ENCODE results near the gene ADAMTS6.
A peak's percentile ranks its signal among the peaks of the same experiment; 100 is the strongest.

The ADAMTS6 gene

GRCh38 chr5:65338606-65339151, 143.0 kb downstream of the ADAMTS6 start:
- H3K27ac Mint-ChIP-seq: no peak overlapping the region
- H3K4me3 Mint-ChIP-seq: no peak overlapping the region
- TF ChIP-seq, protein P1, sequence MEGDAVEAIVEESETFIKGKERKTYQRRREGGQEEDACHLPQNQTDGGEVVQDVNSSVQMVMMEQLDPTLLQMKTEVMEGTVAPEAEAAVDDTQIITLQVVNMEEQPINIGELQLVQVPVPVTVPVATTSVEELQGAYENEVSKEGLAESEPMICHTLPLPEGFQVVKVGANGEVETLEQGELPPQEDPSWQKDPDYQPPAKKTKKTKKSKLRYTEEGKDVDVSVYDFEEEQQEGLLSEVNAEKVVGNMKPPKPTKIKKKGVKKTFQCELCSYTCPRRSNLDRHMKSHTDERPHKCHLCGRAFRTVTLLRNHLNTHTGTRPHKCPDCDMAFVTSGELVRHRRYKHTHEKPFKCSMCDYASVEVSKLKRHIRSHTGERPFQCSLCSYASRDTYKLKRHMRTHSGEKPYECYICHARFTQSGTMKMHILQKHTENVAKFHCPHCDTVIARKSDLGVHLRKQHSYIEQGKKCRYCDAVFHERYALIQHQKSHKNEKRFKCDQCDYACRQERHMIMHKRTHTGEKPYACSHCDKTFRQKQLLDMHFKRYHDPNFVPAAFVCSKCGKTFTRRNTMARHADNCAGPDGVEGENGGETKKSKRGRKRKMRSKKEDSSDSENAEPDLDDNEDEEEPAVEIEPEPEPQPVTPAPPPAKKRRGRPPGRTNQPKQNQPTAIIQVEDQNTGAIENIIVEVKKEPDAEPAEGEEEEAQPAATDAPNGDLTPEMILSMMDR (IDR thresholded peaks at IDR 0.05): no peak
- H3K36me3 Mint-ChIP-seq (ENCODE audit: low read depth): peaks cover 43% of the 10 kb centered on the region
- no peaks in the 10 kb centered on the region for H3K27me3 Mint-ChIP-seq (ENCODE audit: low read depth, poor library complexity)
- DNase-seq: no peak
- H3K9me3 Mint-ChIP-seq: peaks cover 46% of the 10 kb centered on the region
- no peaks in the 10 kb centered on the region for H3K4me1 Mint-ChIP-seq

GRCh38 chr5:65334077-65334476, 147.6 kb downstream of the ADAMTS6 start:
- TF ChIP-seq, protein P1 (IDR thresholded peaks at IDR 0.05): no peak

GRCh38 chr5:65332591-65332990, 149.1 kb downstream of the ADAMTS6 start:
- no peaks in the 10 kb centered on the region for H3K36me3 Mint-ChIP-seq (ENCODE audit: low read depth)
- H3K4me3 Mint-ChIP-seq: no peak overlapping the region
- DNase-seq: no peak
- H3K9me3 Mint-ChIP-seq: no peaks in the 10 kb centered on the region
- TF ChIP-seq, protein P1 (IDR thresholded peaks at IDR 0.05): no peak
- no peaks in the 10 kb centered on the region for H3K27me3 Mint-ChIP-seq (ENCODE audit: low read depth, poor library complexity)
- H3K4me1 Mint-ChIP-seq: peaks cover 9% of the 10 kb centered on the region
- H3K27ac Mint-ChIP-seq: no peak overlapping the region

More at GRCh38 chr5:65334077-65334476, 147.6 kb downstream of the ADAMTS6 start:
- H3K4me3 Mint-ChIP-seq: no peak overlapping the region
- H3K27ac Mint-ChIP-seq: no peak overlapping the region
- no peak for DNase-seq
- H3K27me3 Mint-ChIP-seq (ENCODE audit: low read depth, poor library complexity): no peaks in the 10 kb centered on the region
- peaks cover 9% of the 10 kb centered on the region for H3K4me1 Mint-ChIP-seq
- H3K9me3 Mint-ChIP-seq: peaks cover 1% of the 10 kb centered on the region
- no peaks in the 10 kb centered on the region for H3K36me3 Mint-ChIP-seq (ENCODE audit: low read depth)

GRCh38 chr5:65329266-65329665, 152.5 kb downstream of the ADAMTS6 start:
- TF ChIP-seq, protein P1 (IDR thresholded peaks at IDR 0.05): no peak
- Mint-ChIP-seq H3K9me3 (no peaks in the 10 kb centered on the region), H3K4me3 (no peak overlapping the region), H3K27me3 (ENCODE audit: low read depth, poor library complexity) (no peaks in the 10 kb centered on the region), H3K4me1 (peaks cover 9% of the 10 kb centered on the region), H3K36me3 (ENCODE audit: low read depth) (no peaks in the 10 kb centered on the region), H3K27ac (no peak overlapping the region)
- DNase-seq: no peak

DNA sequence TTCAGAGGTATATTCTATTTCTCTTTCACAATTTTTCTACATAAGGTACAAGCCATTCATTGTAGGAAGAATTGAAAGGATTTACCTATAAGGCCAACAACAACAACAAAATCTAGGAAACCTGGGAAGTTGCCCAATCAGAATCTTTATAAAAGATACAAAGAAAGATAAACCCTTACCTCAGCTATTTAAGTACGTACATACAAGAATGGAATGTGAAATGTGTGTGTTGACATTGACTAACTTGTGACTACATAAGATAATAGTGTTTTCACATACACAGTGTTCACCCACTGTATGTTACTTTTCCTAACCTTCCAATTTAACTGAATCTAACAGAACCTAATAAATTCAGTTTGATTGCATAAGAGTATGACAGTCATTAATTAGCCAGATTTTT, 154.1 kb downstream of the ADAMTS6 start:
- Mint-ChIP-seq H3K4me1 (peaks cover 9% of the 10 kb centered on the region), H3K27ac (no peak overlapping the region), H3K27me3 (ENCODE audit: low read depth, poor library complexity) (no peaks in the 10 kb centered on the region), H3K9me3 (no peaks in the 10 kb centered on the region), H3K4me3 (no peak overlapping the region), H3K36me3 (ENCODE audit: low read depth) (no peaks in the 10 kb centered on the region)
- TF ChIP-seq, protein P1 (IDR thresholded peaks at IDR 0.05): no peak
- no peak for DNase-seq

DNA sequence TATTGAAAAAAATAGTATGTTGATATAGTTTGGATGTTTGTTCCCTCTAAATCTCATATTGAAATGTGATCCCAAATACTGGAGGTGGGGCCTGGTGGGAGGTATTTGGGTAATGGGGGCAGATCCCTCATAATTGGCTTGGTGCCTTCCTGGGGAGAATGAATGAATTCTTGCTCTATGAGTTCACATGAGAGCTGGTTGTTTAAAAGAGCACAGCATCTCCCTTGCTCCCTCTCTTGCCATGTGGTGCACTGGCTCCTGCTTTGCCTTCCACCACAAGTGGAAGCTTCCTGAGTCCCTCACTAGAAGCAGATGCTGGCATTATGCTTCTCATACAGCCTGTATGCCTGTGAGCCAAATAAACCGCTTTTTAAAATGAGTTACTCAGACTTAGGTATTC, 154.8 kb downstream of the ADAMTS6 start:
- peaks cover 5% of the 10 kb centered on the region for H3K4me1 Mint-ChIP-seq
- peak overlapping the region; percentile 45 for H3K27ac Mint-ChIP-seq
- no peak overlapping the region for H3K4me3 Mint-ChIP-seq
- H3K9me3 Mint-ChIP-seq: no peaks in the 10 kb centered on the region
- TF ChIP-seq, protein P1 (IDR thresholded peaks at IDR 0.05): no peak
- H3K27me3 Mint-ChIP-seq (ENCODE audit: low read depth, poor library complexity): no peaks in the 10 kb centered on the region
- DNase-seq: no peak
- no peaks in the 10 kb centered on the region for H3K36me3 Mint-ChIP-seq (ENCODE audit: low read depth)

All from nephron progenitor cell (in vitro differentiated cells).